GM19099 (cell line): Measurements from ENCODE around the gene DAPK1.

ENCODE experiments used
- POLR2A ChIP-seq: IDR thresholded peaks from 3 replicates; pipeline ENCODE4 v1.6.1; 2011; ENCODE audit warnings: low read depth; ENCODE audit not compliant: insufficient read length; ENCODE audit errors: extremely low read depth

Gene DAPK1

GRCh38 chr9:87683751-87684626, 186.3 kb downstream of the DAPK1 start:
- no peak for TF ChIP-seq POLR2A

DNA sequence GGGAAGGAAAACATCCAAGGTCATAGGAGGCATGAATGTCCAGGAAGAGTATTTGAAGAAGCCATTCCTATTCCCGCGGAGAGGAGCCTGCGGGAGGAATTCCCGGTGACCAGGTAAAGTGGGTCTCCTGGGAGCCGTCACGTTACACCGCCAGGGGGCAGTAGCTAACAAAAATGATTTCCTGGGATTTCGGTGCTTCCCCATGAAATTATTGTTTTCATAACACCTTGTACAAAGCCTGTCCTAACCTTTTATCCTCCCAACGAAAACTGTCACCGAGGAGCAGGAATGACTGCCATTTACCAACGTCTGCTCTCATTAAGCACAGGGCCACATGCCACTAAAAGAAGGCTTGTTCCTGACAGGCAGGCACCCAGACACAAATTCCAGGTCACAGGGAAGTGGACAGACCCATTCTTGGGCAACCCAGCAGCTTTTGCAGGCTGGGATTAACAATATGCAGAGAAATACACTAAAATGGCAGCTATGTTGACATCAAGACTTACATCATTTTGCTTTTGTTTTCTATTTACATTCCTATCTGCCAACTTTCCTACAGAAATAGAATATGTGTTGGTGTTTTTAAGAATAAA, 187.1 kb downstream of the DAPK1 start:
- no peak for TF ChIP-seq POLR2A

DNA sequence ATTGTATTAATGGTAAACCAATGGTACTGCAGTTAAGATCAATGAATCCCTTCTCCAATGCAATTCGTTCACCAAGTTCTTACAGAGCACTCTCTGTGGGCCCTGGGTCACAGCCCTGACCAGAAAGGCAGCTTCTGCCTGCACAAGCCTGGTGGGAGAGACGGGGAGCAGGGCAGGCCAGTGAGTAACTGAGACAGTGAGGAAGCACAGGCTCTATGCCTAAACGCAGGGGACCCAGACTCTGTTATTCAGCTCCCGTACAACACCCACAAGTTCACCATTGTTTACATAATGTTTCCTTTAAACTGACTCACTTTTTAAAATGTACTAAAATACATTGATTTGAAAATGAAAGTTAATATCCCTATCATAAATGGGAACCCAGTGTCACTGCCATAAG, 187.8 kb downstream of the DAPK1 start:
- no peak for TF ChIP-seq POLR2A

GRCh38 chr9:87685871-87686519, 188.3 kb downstream of the DAPK1 start:
- no peak for TF ChIP-seq POLR2A

- no peak for TF ChIP-seq POLR2A
These were observed 188.9 kb downstream of the DAPK1 start for GRCh38 chr9:87686520-87687090.

DNA sequence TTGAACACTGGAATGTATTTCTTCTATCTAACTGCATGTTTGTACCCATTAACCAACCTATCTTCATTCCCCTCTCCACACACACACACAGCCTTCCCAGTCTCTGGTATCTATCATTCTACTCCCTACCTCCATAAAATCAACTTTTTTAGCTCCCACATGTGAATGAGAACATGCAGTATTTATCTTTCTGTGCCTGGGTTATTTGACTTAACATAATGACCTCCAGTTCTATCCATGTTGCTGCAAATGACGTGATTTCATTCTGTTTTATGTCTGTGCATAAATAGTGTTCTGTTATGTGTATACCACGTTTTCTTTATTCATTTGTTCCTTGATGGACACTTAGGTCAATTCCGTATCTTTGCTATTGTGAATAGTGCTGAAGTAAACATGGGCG, 189.5 kb downstream of the DAPK1 start:
- no peak for TF ChIP-seq POLR2A

DNA sequence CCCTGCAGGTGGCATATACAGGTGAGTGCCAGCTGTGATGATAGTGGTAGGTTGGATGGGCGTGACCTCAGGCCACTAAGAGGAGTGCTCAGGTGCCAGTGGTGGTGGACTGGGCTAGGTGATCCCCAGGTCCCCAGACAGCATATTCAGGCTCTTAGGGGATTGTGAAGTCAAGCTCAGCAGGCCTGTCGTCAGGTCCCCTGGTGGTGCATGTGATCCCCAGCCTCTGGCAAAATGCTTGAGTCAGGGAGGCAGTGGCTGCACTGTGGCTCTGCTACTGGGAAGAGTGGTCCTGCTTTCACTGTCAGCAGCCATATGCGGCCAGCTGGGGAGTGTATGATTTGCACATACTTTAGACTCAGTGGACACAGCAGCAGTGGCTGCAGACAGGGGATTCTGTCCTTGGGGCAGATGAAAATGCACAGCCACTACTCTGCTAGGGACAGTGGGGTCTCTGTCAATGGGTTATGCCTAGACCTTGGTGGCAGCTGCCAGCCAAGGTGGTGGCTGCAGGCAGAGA, 196.6 kb downstream of the DAPK1 start:
- no peak for TF ChIP-seq POLR2A

GRCh38 chr9:87695523-87695922, 197.9 kb downstream of the DAPK1 start:
- no peak for TF ChIP-seq POLR2A

GRCh38 chr9:87696641-87697040, 199.0 kb downstream of the DAPK1 start:
- no peak for TF ChIP-seq POLR2A

- no peak for TF ChIP-seq POLR2A
These were observed 200.6 kb downstream of the DAPK1 start for GRCh38 chr9:87698069-87698809.

GRCh38 chr9:87699835-87700234, 202.2 kb downstream of the DAPK1 start:
- no peak for TF ChIP-seq POLR2A

DNA sequence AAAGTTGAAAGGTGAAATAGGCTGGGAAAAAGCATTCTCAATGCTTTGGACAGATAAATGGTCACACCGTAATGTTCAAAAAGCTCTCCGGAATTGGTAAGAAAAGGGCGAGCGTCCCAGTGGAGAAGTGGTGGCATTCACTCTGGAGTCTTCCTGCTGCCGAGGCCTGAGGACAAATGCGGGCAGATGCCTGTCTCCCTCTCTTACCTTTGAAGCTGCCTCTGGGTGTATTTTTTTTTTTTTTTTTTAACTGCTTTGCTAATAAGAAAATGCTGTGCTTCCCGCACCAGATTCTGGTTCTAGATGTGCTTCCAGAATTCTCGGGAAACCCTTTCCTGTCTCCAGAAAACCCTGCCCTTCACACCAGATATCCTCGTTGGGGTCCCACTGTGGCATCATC, 203.8 kb downstream of the DAPK1 start:
- TF ChIP-seq POLR2A, result no peak

- TF ChIP-seq POLR2A, result no peak
These were observed 204.3 kb downstream of the DAPK1 start for GRCh38 chr9:87701931-87702421.

DNA sequence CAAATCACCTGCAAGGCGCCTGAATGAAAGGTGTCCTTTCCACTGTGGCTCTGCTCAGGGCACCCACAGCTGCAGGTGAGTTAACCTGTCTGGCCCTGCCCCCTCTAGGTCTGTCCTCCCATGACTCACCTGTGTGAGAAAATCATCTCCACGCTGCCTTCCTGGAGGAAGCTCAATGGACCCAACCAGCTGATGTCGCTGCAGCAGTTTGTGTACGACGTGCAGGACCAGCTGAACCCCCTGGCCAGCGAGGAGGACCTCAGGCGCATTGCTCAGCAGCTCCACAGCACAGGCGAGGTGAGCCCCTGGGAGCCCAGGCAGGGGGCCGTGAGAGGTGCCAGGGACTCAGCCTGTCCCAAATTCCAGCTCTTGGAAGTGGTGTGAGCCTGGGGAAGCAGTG, 205.3 kb downstream of the DAPK1 start:
- TF ChIP-seq POLR2A, result no peak
